Measurements from ENCODE around the gene IMPACT.

Gene IMPACT

DNA sequence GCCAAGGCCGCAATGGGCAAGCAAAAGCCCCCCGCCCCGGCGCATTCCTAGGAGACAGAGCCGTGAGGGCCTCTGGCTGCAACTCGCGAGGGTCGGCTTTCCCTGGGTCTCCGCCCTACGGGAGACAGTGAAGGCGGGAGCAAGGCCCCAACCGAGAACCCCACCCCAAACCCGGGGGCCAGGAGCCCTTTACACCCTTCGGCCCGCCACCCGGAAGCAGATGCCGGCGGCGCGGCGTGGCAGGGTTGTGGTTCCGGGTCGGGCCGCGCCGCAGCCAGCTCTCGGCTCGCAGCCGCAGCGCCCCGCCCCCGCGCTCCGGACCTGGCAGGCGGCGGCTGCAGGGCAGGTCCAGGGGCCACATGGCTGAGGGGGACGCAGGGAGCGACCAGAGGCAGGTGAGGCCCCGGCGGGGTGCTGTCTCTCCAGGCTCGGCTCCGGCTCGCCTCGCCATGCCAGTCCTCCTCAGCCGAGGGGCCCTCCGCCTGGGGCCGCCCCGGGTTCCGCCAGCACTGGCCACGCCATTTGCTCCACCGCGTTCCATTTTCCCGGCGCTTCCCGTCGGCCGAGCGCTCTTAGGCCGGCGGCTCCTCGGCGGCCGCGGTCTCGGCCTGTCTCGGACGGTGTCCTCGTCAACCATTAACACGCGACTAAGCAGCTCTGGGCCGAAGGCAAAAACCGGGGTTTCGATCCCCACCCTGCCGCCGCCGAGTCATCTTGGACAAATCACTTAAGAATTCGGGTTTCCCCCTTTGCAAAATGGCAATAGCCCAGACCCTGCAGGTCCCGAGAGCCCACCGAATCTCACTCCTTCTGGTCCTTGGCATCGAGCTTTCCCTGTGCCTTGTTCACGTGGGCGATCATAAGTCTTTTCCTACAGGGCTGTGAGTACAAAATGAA, at the start of gene IMPACT:
Gene IMPACT (plus strand): TSS at position 273 of the 897 bp plus-strand sequence. CDS start 87 bp downstream, at position 360.
- DNase-seq = peak; percentile 87

- no peak for DNase-seq
Measured at GRCh38 chr18:24378598-24378997, 47.9 kb upstream of the IMPACT start.

DNA sequence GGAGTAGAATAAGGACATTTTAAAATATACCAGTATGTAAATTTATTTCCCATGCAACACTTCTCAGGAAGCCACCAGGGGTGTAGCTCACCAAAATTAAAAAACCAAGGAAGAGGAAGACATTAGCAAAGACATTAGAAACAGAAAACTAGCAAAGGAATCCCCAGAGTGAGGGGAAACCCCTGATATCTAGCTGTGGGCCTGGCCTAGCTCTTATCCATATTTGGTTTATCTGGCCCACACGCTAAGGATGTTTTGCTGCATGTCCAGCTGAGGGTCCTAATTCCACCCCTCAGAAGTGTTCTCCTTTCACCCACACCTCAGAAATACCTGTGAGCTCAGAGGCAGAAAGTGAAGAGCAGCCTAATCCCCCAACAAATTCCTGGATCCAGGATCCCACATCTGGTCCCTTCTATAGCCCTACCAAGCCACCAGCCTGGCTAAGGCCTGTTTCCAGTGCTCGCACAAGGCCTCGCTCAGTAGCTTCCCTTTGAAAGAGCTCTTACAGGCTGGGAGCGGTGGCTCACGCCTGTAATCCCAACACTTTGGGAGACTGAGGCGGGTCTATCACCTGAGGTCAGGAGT, 46.2 kb upstream of the IMPACT start:
- no peak for DNase-seq

GRCh38 chr18:24381126-24381525, 45.3 kb upstream of the IMPACT start:
- no peak for DNase-seq

- DNase-seq = no peak
Measured at GRCh38 chr18:24386681-24387080, 39.8 kb upstream of the IMPACT start.

DNA sequence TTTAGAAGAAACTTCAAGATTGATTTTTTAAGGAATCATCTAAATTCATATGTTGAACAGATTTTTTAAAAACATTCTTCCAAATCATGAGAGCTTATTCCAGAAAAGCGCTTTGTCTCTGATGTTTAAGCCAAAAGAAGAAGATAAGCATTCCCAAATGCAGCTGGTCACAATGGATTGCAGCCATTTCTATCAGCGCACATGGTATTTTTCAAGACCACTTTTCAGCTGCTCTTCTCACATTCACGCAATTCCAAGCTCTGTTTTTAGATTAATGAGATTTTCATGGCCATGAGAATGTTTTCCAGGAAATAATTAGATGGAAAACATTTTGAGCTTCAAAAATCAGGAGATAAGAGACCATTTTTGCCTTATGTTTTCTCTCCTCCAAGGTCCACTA, 37.5 kb upstream of the IMPACT start:
- no peak for DNase-seq

- DNase-seq = peak; percentile 64
Measured at GRCh38 chr18:24395049-24395795, 31.2 kb upstream of the IMPACT start.

- peak; percentile 17 for DNase-seq
Measured at GRCh38 chr18:24396082-24396633, 30.3 kb upstream of the IMPACT start.

DNA sequence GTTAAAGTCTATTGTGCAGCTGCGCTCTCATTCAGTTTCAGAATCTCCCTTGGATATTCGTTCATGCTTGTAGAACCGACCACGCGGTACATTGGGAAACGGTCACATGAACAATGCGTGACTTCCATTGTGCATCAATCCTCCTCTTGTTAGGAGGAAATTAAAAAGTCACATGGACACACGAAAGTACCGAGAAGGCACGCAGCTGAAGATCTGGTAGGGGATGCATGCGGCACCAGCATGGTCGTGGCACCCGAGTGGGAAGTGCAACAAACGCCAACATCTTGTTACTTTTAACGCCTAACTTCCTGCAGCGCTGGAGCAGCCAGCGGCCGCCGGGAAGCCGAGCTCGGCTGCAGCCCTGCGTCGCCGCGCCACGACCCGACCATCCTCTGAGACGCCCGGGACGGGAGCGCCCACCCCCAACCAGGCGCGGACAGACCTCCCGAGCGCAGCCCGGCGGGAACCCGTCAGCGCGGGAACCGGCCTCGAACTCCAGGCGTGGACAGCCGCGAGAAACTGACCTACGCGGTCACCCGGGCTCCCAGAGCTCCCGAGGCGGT, 29.3 kb upstream of the IMPACT start:
- DNase-seq = peak; percentile 77

DNA sequence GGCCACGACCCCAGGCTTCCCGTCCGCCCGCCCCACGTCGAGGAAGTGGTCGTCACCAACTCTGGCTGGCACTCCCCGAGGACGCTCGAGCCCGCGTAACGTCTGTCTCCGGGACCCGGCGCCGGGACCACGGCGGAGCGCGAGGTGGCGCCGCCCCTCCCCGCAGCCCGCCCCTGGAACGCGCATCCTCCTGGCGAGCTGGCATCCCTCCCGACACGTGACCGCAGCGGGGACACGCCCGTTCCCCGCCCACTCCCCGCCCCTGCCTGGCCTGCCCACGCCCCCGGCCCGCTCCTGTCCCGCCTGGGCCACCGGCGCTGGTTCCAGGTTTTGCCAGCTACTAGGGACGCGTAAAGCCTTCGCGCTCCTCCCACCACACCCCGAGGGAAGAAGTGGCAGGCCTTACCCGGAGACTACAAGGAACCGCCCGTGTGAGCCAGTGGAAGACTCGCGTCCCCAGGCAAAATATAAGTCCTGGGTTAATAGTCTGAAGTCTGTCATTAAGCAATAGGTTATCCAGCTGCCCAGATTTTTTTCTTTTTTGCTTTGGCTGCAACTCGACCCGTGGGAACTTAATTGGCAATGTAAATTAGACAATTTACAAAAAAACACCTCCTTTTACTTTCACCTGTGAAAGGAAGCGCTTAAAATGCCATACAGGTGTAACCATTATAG, 28.6 kb upstream of the IMPACT start, which contains the start of gene OSBPL1A:
Gene OSBPL1A (minus strand): TSS at position 131 of the 675 bp plus-strand sequence. CDS start 20,291 bp downstream, outside the sequence.
- peak; percentile 95 for DNase-seq

GRCh38 chr18:24398540-24398939, 27.9 kb upstream of the IMPACT start:
- no peak for DNase-seq

- DNase-seq = no peak
Measured at GRCh38 chr18:24400587-24400986, 25.9 kb upstream of the IMPACT start.

- DNase-seq = no peak
Measured at GRCh38 chr18:24402209-24402785, 24.2 kb upstream of the IMPACT start.

GRCh38 chr18:24403076-24403475, 23.4 kb upstream of the IMPACT start:
- no peak for DNase-seq

- DNase-seq = no peak
Measured at GRCh38 chr18:24404591-24404990, 21.9 kb upstream of the IMPACT start.

GRCh38 chr18:24408496-24408895, 18.0 kb upstream of the IMPACT start:
- no peak for DNase-seq

DNA sequence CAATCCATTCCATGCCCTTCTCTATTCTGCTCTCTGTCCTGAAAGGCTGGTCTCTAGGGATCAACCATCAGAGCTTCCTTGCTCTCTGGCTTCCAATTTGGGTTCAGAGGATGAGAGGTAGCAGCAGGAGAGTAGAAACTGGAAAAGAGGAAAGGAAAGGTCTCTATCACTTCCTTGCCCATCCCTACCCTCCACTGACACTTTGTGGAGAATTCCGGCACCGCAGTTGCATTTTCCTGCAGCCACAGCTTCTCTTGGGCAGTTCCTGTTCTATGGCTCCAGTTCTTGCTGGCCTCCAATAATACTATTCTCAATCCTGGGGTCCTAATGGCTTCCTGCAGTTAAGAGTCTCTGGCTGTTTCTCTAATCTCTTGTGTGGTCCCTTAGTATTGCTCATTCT, 13.3 kb upstream of the IMPACT start:
- no peak for DNase-seq

GRCh38 chr18:24414349-24415003, 12.0 kb upstream of the IMPACT start:
- DNase-seq = no peak

DNA sequence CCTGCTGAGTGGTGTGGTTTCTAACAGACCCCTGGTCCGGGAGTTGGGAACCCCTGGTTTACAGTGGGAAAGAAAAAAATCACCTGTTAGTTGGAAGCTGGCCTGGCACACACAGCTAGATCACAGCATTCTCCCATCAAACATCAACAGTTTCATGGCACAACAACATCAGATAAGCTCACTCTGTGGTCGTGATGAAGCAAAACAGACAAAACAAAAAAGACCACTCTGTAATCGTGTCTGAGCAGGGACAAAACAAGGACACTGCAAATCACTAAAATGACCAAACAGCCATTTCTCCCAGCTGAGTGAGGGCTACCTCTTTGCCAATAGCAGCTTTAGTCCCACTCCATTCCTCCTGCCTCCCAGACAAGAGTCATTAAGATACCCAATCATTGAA, 9.0 kb upstream of the IMPACT start:
- DNase-seq = peak; percentile 38

DNA sequence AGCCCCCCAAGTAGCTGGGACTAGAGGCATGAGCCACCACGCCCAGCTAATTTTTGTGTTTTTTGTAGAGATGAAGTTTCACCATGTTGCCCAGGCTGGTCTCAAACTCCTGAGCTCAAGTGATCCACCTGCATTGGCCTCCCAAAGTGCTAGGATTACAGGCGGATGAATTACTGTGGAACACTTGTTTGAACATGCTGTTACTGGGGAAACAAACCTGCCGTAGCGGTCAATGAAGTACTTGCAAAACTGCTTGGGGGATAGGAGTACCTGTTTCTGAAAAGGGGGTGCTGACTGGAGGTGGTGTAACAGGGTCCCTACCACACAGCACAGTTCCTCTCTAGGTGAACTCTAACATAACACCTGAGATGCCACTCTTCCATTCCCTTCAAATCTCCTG, 5.9 kb upstream of the IMPACT start:
- DNase-seq = no peak

DNA sequence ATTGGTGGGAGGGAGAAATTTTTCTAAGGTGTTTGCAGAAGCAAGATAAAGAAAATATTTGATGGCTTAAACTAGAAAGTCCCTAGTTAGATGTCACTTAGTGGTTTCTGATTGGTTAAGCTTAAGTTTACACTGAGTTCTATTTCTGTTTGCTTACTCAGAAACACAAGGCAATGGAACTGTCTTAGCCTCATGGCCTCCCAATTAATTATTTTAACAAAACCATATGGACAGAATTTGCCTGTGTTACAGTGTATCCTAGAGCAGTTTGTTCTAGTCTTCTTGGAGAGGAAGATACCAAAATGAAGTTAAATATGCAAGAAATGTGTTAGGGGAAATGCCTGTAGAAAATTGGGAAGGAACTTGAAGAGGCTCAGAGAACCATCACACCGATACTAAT, 4.6 kb upstream of the IMPACT start:
- no peak for DNase-seq
